SK-N-SH treated with all-trans-retinoic acid at 6 μM for 48 hours (cell line): ENCODE measurements around the gene CFAP251.

Experiments used
- ATAC-seq: fragments of 200-7000 bp; cut with Tn5 transposase; 3 replicates; pipeline ENCODE4 v1.9.1; 2020; ENCODE audit warnings: mild to moderate bottlenecking, moderate library complexity
- ARNTL ChIP-seq: fragments of 450-650 bp; formaldehyde crosslinking; IDR thresholded peaks from 2 replicates; pipeline ENCODE4 v1.5.0; 2020; ENCODE audit warnings: low read depth, mild to moderate bottlenecking, moderate library complexity, borderline replicate concordance
- BACH2 ChIP-seq: fragments of 250-450 bp; sonication (Bioruptor Pico); IDR thresholded peaks from 2 replicates; pipeline ENCODE4 v1.9.0; 2021; ENCODE audit warnings: mild to moderate bottlenecking, borderline replicate concordance
- CREB5 ChIP-seq: fragments of 250-450 bp; sonication (Bioruptor Pico); IDR thresholded peaks from 2 replicates; pipeline ENCODE4 v1.5.1; 2020; ENCODE audit warnings: low read depth, mild to moderate bottlenecking, moderate library complexity
- CSDC2 ChIP-seq: fragments of 250-450 bp; sonication (Bioruptor Pico); IDR thresholded peaks from 2 replicates; pipeline ENCODE4 v1.5.0; 2020; ENCODE audit warnings: mild to moderate bottlenecking, moderate library complexity
- ESRRG ChIP-seq: fragments of 250-450 bp; sonication (Bioruptor Pico); IDR thresholded peaks from 2 replicates; pipeline ENCODE4 v1.6.1; 2021; ENCODE audit warnings: mild to moderate bottlenecking
- GLIS3 ChIP-seq: fragments of 250-450 bp; sonication (Bioruptor Pico); IDR thresholded peaks from 2 replicates; pipeline ENCODE4 v1.5.0; 2020; ENCODE audit warnings: mild to moderate bottlenecking, moderate library complexity
- ISL1 ChIP-seq: fragments of 250-450 bp; sonication (Bioruptor Pico); IDR thresholded peaks from 2 replicates; pipeline ENCODE4 v2.1.2; 2022; ENCODE audit warnings: mild to moderate bottlenecking, moderate library complexity
- OSR1 ChIP-seq: fragments of 250-450 bp; sonication (Bioruptor Pico); IDR thresholded peaks from 2 replicates; pipeline ENCODE4 v1.8.0; 2022; ENCODE audit warnings: moderate library complexity, mild to moderate bottlenecking, inconsistent platforms
- POU6F1 ChIP-seq: fragments of 250-450 bp; sonication (Bioruptor Pico); IDR thresholded peaks from 2 replicates; pipeline ENCODE4 v1.8.0; 2021; ENCODE audit warnings: low read depth, mild to moderate bottlenecking, moderate library complexity, borderline replicate concordance
- PPARA ChIP-seq: fragments of 250-450 bp; sonication (Bioruptor Pico); IDR thresholded peaks from 2 replicates; pipeline ENCODE4 v1.5.0; 2020; ENCODE audit warnings: mild to moderate bottlenecking, borderline replicate concordance
- RARB ChIP-seq: fragments of 250-450 bp; sonication (Bioruptor Pico); IDR thresholded peaks from 2 replicates; pipeline ENCODE4 v1.8.0; 2021; ENCODE audit warnings: mild to moderate bottlenecking, moderate library complexity
- SNAI2 ChIP-seq: fragments of 250-450 bp; sonication (Bioruptor Pico); IDR thresholded peaks from 2 replicates; pipeline ENCODE4 v1.5.0; 2020; ENCODE audit warnings: mild to moderate bottlenecking, moderate library complexity
- TOX ChIP-seq: fragments of 250-450 bp; sonication (Bioruptor Pico); IDR thresholded peaks from 2 replicates; pipeline ENCODE4 v1.8.0; 2021; ENCODE audit warnings: mild to moderate bottlenecking, moderate library complexity, borderline replicate concordance
- TSHZ2 ChIP-seq: fragments of 250-450 bp; sonication (Bioruptor Pico); IDR thresholded peaks from 2 replicates; pipeline ENCODE4 v1.5.0; 2020; ENCODE audit warnings: mild to moderate bottlenecking, moderate library complexity
- ZC3H10 ChIP-seq: fragments of 250-450 bp; sonication (Bioruptor Pico); IDR thresholded peaks from 2 replicates; pipeline ENCODE4 v1.5.1; 2021; ENCODE audit warnings: mild to moderate bottlenecking, moderate library complexity
- ZFP3 ChIP-seq: fragments of 250-450 bp; sonication (Bioruptor Pico); IDR thresholded peaks from 2 replicates; pipeline ENCODE4 v1.5.0; 2020; ENCODE audit warnings: mild to moderate bottlenecking, moderate library complexity
- ZFP30 ChIP-seq: fragments of 450-650 bp; formaldehyde crosslinking; IDR thresholded peaks from 2 replicates; pipeline ENCODE4 v1.5.0; 2022; ENCODE audit warnings: mild to moderate bottlenecking, moderate library complexity
- ZNF565 ChIP-seq: fragments of 450-650 bp; formaldehyde crosslinking; conservative IDR thresholded peaks from 2 replicates; pipeline ENCODE4 v1.5.0; 2020; ENCODE audit warnings: low read depth, mild to moderate bottlenecking, moderate library complexity
- ZNF8 ChIP-seq: fragments of 450-650 bp; formaldehyde crosslinking; IDR thresholded peaks from 2 replicates; pipeline ENCODE4 v1.5.0; 2020; ENCODE audit warnings: mild to moderate bottlenecking, moderate library complexity
- TF ChIP-seq, protein P1 (sequence below): fragments of 250-450 bp; sonication (Bioruptor Pico); IDR thresholded peaks from 2 replicates; pipeline ENCODE4 v1.5.1; 2021; ENCODE audit warnings: mild to moderate bottlenecking, moderate library complexity

The CFAP251 gene

GRCh38 chr12:122051231-122051876 is 133.0 kb downstream of the CFAP251 start:
- no peak; the same call in 2 of the 3 replicates for ATAC-seq
- no peak for TF ChIP-seq OSR1 (CRISPR knock-in tag)
- 0 out of 2 replicates have a peak, but pooled peaks have one; percentile 40 for TF ChIP-seq ZFP3
- TF ChIP-seq, all 23 proteins: peak for 1

DNA sequence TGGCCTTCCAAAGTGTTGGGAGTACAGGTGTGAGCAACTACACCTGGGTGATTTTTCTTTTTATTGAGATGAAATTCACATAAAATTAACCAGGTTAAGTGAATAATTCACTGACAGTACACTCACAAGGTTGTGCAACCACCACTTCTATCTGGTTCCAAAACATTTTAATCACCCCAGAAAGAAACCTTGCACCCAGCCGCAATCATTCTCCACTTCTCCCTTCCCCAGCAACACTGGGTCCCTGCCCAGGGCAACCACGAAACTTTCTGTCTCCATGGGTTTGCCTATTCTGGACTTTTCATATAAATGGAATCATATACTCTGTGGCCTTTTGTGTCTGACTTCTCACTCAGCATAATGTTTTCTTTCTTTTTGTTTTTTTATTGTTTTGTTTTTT is 133.9 kb downstream of the CFAP251 start:
- TF ChIP-seq RARB = no peak
- TF ChIP-seq ESRRG (CRISPR knock-in tag) = no peak
- no peak for TF ChIP-seq CREB5 (CRISPR knock-in tag)
- no peak for TF ChIP-seq TOX (CRISPR knock-in tag)
- TF ChIP-seq POU6F1 = no peak
- no peak for TF ChIP-seq SNAI2
- no peak for TF ChIP-seq ZFP30 (CRISPR knock-in tag)
- TF ChIP-seq CSDC2 (CRISPR knock-in tag) = no peak
- no peak for TF ChIP-seq ZFP3
- no peak for TF ChIP-seq ARNTL (CRISPR knock-in tag)
- TF ChIP-seq GLIS3 (CRISPR knock-in tag) = no peak
- TF ChIP-seq TSHZ2 (CRISPR knock-in tag) = no peak
- no peak for TF ChIP-seq ZC3H10 (CRISPR knock-in tag)
- TF ChIP-seq ZNF8 = no peak
- TF ChIP-seq PPARA (CRISPR knock-in tag) = no peak
- no peak for TF ChIP-seq ZNF565 (CRISPR knock-in tag)
- TF ChIP-seq BACH2 (CRISPR knock-in tag) = no peak
- no peak for TF ChIP-seq ISL1 (CRISPR knock-in tag)
- TF ChIP-seq, protein P1, sequence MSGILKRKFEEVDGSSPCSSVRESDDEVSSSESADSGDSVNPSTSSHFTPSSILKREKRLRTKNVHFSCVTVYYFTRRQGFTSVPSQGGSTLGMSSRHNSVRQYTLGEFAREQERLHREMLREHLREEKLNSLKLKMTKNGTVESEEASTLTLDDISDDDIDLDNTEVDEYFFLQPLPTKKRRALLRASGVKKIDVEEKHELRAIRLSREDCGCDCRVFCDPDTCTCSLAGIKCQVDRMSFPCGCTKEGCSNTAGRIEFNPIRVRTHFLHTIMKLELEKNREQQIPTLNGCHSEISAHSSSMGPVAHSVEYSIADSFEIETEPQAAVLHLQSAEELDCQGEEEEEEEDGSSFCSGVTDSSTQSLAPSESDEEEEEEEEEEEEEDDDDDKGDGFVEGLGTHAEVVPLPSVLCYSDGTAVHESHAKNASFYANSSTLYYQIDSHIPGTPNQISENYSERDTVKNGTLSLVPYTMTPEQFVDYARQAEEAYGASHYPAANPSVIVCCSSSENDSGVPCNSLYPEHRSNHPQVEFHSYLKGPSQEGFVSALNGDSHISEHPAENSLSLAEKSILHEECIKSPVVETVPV (CRISPR knock-in tag) = no peak
- no peak for ATAC-seq
